H1 (cell line): Measurements from ENCODE around the gene AGR3. TPM values are rescaled to one million over a fixed set of nuclear protein-coding genes. Genes with fewer than 3 reads are reported as not detected.

Experiments used
- CTCF ChIA-PET: fragments of 300-600 bp; sonication (Branson Sonifier 250); formaldehyde crosslinking; loops from one replicate; lab custom pipeline; 2021; ENCODE audit not compliant: partially characterized antibody; lab: Charles Lee
- POLR2A ChIA-PET: fragments of 300-600 bp; sonication (Branson Sonifier 250); formaldehyde crosslinking; loops from one replicate; lab custom pipeline; 2021; ENCODE audit warnings: inconsistent platforms; ENCODE audit not compliant: partially characterized antibody; lab: Charles Lee
- DNase-seq, 2 experiments: peaks; one replicate each; pipeline versions ENCODE4 v3.0.0 to v3.0.0-alpha.2; 2010 to 2022; ENCODE audit warnings: low spot score in 2 of 2, low read depth in 1 of 2, mixed read lengths in 1 of 2
- FAIRE-seq: peaks from 2 replicates; lab custom pipeline; 2011; peaks lifted over from hg19 to GRCh38; lab: Jason Lieb, UNC
- H2AFZ ChIP-seq: 2 replicates; pipeline ENCODE4 v1.8.1; 2012; ENCODE audit warnings: low read length, inconsistent platforms
- H2AK5ac ChIP-seq: 2 replicates; pipeline ENCODE4 v1.6.1; 2013; ENCODE audit warnings: low read depth, low read length
- H2BK120ac ChIP-seq: replicated peaks from 2 replicates; pipeline ENCODE3; 2013; ENCODE audit warnings: low read depth, low read length, inconsistent platforms
- H2BK12ac ChIP-seq: 2 replicates; pipeline ENCODE4 v1.6.1; 2013; ENCODE audit warnings: low read depth, low read length
- H2BK15ac ChIP-seq: 2 replicates; pipeline ENCODE4 v1.6.1; 2013; ENCODE audit warnings: low read length
- H2BK20ac ChIP-seq: 2 replicates; pipeline ENCODE4 v1.6.1; 2013; ENCODE audit warnings: low read length
- H2BK5ac ChIP-seq: 2 replicates; pipeline ENCODE4 v1.6.1; 2013; ENCODE audit warnings: low read depth, low read length
- H3K14ac ChIP-seq: 2 replicates; pipeline ENCODE4 v1.6.1; 2013; ENCODE audit warnings: inconsistent platforms; ENCODE audit not compliant: insufficient read length
- H3K18ac ChIP-seq: 2 replicates; pipeline ENCODE4 v1.6.1; 2013; ENCODE audit warnings: low read length; ENCODE audit errors: extremely low read depth
- H3K23ac ChIP-seq: 2 replicates; pipeline ENCODE4 v1.6.1; 2013; ENCODE audit warnings: inconsistent platforms; ENCODE audit not compliant: insufficient read length
- H3K23me2 ChIP-seq: 2 replicates; pipeline ENCODE4 v1.6.1; 2013; ENCODE audit warnings: low read depth, low read length
- H3K27ac ChIP-seq: 2 replicates; pipeline ENCODE4 v1.6.1; 2011; ENCODE audit warnings: low read depth, low read length, inconsistent platforms
- H3K27me3 ChIP-seq, 4 experiments: replicated peaks in 1 of 4; 1 replicate in 1 of 4; 2 replicates in 3 of 4; pipeline versions ENCODE4 v1.6.1 to v1.8.1; 2011 to 2013; ENCODE audit warnings: low read length in 3 of 4, mild to moderate bottlenecking in 3 of 4, inconsistent platforms in 2 of 4, mixed read lengths in 2 of 4, moderate library complexity in 1 of 4; ENCODE audit not compliant: control insufficient read depth in 3 of 4, insufficient read depth in 3 of 4; ENCODE audit errors: extremely low read depth in 1 of 4
- H3K36me3 ChIP-seq, 4 experiments: 2 replicates each; pipeline versions ENCODE4 v1.6.1 to v1.8.1; 2011 to 2013; ENCODE audit warnings: mild to moderate bottlenecking in 4 of 4, low read length in 3 of 4, moderate library complexity in 2 of 4, control low read depth in 1 of 4, inconsistent platforms in 1 of 4; ENCODE audit not compliant: insufficient read depth in 4 of 4, control insufficient read depth in 2 of 4
- H3K4ac ChIP-seq: replicated peaks from 2 replicates; pipeline ENCODE3; 2013; ENCODE audit warnings: low read length, low read depth, mixed read lengths, inconsistent platforms; ENCODE audit not compliant: insufficient read length
- H3K4me1 ChIP-seq, 4 experiments: replicated peaks in 1 of 4; 1 replicate in 1 of 4; 2 replicates in 3 of 4; pipeline versions ENCODE4 v1.6.1 to v1.8.1; 2011 to 2013; ENCODE audit warnings: low read length in 3 of 4, inconsistent platforms in 2 of 4, mixed read lengths in 1 of 4; ENCODE audit not compliant: insufficient read depth in 4 of 4, control insufficient read depth in 3 of 4
- H3K4me2 ChIP-seq, 2 experiments: 2 replicates each; pipeline versions ENCODE4 v1.6.1 to v1.8.1; 2011 to 2013; ENCODE audit warnings: low read depth in 2 of 2, low read length in 2 of 2, control low read depth in 1 of 2, inconsistent platforms in 1 of 2, mild to moderate bottlenecking in 1 of 2; ENCODE audit not compliant: insufficient read depth in 1 of 2
- H3K4me3 ChIP-seq, 4 experiments: fragments of 200-600, 300-600 bp in 1 of 4; sonication (generic), shearing (Covaris generic), sonication (Bioruptor Twin) in 1 of 4; 2 replicates each; pipeline versions ENCODE4 v1.5.1 to v1.8.1; 2011 to 2016; ENCODE audit warnings: low read length in 4 of 4, low read depth in 3 of 4, control low read depth in 2 of 4, inconsistent platforms in 2 of 4, mild to moderate bottlenecking in 2 of 4, mixed read lengths in 1 of 4, moderate library complexity in 1 of 4; ENCODE audit not compliant: insufficient read depth in 2 of 4; ENCODE audit errors: extremely low read depth in 1 of 4
- H3K56ac ChIP-seq: replicated peaks from 2 replicates; pipeline ENCODE3; 2013; ENCODE audit warnings: low read depth, mild to moderate bottlenecking, mixed read lengths, low read length, inconsistent platforms; ENCODE audit not compliant: insufficient read length
- H3K79me1 ChIP-seq: 2 replicates; pipeline ENCODE4 v1.6.1; 2013; ENCODE audit warnings: low read depth, low read length, control low read depth
- H3K79me2 ChIP-seq, 2 experiments: 2 replicates each; pipeline versions ENCODE4 v1.6.1 to v1.8.1; 2012 to 2013; ENCODE audit warnings: low read length in 2 of 2, mild to moderate bottlenecking in 2 of 2, inconsistent platforms in 1 of 2; ENCODE audit not compliant: insufficient read depth in 2 of 2, control insufficient read depth in 1 of 2
- H3K9ac ChIP-seq, 4 experiments: replicated peaks in 1 of 4; 1 replicate in 1 of 4; 2 replicates in 3 of 4; pipeline versions ENCODE4 v1.6.1 to v1.8.1; 2011 to 2013; ENCODE audit warnings: low read depth in 3 of 4, low read length in 3 of 4, control low read depth in 2 of 4, mild to moderate bottlenecking in 2 of 4, moderate library complexity in 2 of 4, inconsistent platforms in 1 of 4; ENCODE audit errors: extremely low read depth in 1 of 4
- H3K9me3 ChIP-seq, 2 experiments: 2 replicates each; pipeline versions ENCODE4 v1.6.1 to v1.8.1; 2012 to 2013; ENCODE audit warnings: mild to moderate bottlenecking in 2 of 2, moderate library complexity in 2 of 2, control low read depth in 1 of 2, inconsistent platforms in 1 of 2, low read depth in 1 of 2, low read length in 1 of 2, mixed read lengths in 1 of 2; ENCODE audit not compliant: insufficient read depth in 2 of 2
- H4K20me1 ChIP-seq, 2 experiments: replicated peaks in 1 of 2; 2 replicates each; pipeline versions ENCODE3 to v1.8.1; 2011 to 2013; ENCODE audit warnings: inconsistent platforms in 2 of 2, low read length in 2 of 2, mild to moderate bottlenecking in 1 of 2; ENCODE audit not compliant: insufficient read depth in 2 of 2, control insufficient read depth in 1 of 2
- H4K5ac ChIP-seq: 2 replicates; pipeline ENCODE4 v1.6.1; 2013; ENCODE audit warnings: low read length, low read depth, mixed read lengths, inconsistent platforms; ENCODE audit not compliant: insufficient read length
- H4K8ac ChIP-seq: 2 replicates; pipeline ENCODE4 v1.8.0; 2013; ENCODE audit warnings: mild to moderate bottlenecking, moderate library complexity, low read length, inconsistent platforms; ENCODE audit not compliant: insufficient read depth; ENCODE audit errors: extremely low read depth
- H4K91ac ChIP-seq: replicated peaks from 2 replicates; pipeline ENCODE3; 2013; ENCODE audit warnings: low read length, mixed read lengths, inconsistent platforms; ENCODE audit not compliant: insufficient read length
- FOSL1 ChIP-seq: IDR thresholded peaks from 2 replicates; pipeline ENCODE4 v1.6.1; 2011; ENCODE audit warnings: mild to moderate bottlenecking, low read depth, low read length, moderate library complexity; ENCODE audit not compliant: insufficient read depth
- GTF2F1 ChIP-seq: IDR thresholded peaks from 2 replicates; pipeline ENCODE4 v1.6.1; 2012; ENCODE audit warnings: low read depth, low read length, improper control_type of control experiment, borderline replicate concordance
- JUND ChIP-seq: IDR thresholded peaks from 2 replicates; pipeline ENCODE4 v1.6.1; 2011; ENCODE audit warnings: mild to moderate bottlenecking, improper control_type of control experiment, low read length
- RBBP5 ChIP-seq: IDR thresholded peaks from 2 replicates; pipeline ENCODE4 v1.7.1; 2012; ENCODE audit warnings: low read depth, mild to moderate bottlenecking, inconsistent platforms, low read length, moderate library complexity, borderline replicate concordance
- SIRT6 ChIP-seq: IDR thresholded peaks from one replicate; pipeline ENCODE4 v1.7.1; 2012; ENCODE audit warnings: low read length, inconsistent platforms
- SP1 ChIP-seq: IDR thresholded peaks from 2 replicates; pipeline ENCODE4 v1.6.1; 2011; ENCODE audit warnings: low read depth, low read length
- TBP ChIP-seq: IDR thresholded peaks from 2 replicates; pipeline ENCODE4 v1.6.1; 2011; ENCODE audit warnings: low read depth, low read length, improper control_type of control experiment
- WGBS, 2 experiments: shearing (Covaris generic) in 1 of 2; methylation state at CpG; one replicate each; pipeline versions ENCODE4 v1.1.6 to v1.1.7; 2013 to 2015; ENCODE audit warnings: low lambda C conversion rate in 2 of 2, mixed read lengths in 2 of 2, inconsistent platforms in 1 of 2, low coverage in 1 of 2, missing lambda C conversion rate in 1 of 2; ENCODE audit not compliant: insufficient replicate concordance in 2 of 2, insufficient coverage in 1 of 2, insufficient read length in 1 of 2; ENCODE audit errors: extremely low coverage in 1 of 2, missing lambda C conversion rate in 1 of 2; 5-methylcytosine and 5-hydroxymethylcytosine counted together
- polyA plus RNA-seq, 7 experiments: library from polyadenylated mRNA; depleted of rRNA in 3 of 7; stranded (reverse) in 5 of 7; unstranded in 2 of 7; fragments of >200 nt in 5 of 7; fragments of 200-250 nt in 2 of 7; gene quantifications; 1 replicate in 5 of 7; 2 replicates in 1 of 7; 4 replicates in 1 of 7; pipeline versions ENCODE4 v1.2.1 to v1.2.3, GENCODE V29; 2011 to 2013; ENCODE audit warnings: missing spikeins in 2 of 7, mixed read lengths in 2 of 7
- total RNA-seq: library from RNA; stranded (reverse); fragmentation: NEBNext Ultra II Directional; extraction: Animal tissue kit (Norgen Biotek cat#: 25700); gene quantifications from 2 replicates; pipeline ENCODE4 v1.2.1, GENCODE V29; 2021

Gene AGR3
- total and polyA plus RNA-seq, 2 of the 8 experiments (the other 6 are each of a cell fraction or from before 2014, with no cell fraction given) = not detected

- CTCF ChIA-PET = interaction anchor here (0.9 to 1.0 kb wide), 2 partner anchors 14 to 15 kb away, joined by 3 read pairs; no protein-coding TSS in a partner anchor
- no peak overlapping the region for H2BK15ac ChIP-seq
- H4K8ac ChIP-seq = no peak overlapping the region
- no peak overlapping the region for H3K14ac ChIP-seq
- no peak overlapping the region for H3K18ac ChIP-seq
- no peaks in the 10 kb centered on the region for H3K79me1 ChIP-seq
- H4K20me1 ChIP-seq = no peaks in the 10 kb centered on the region
- no peaks in the 10 kb centered on the region for H3K79me2 ChIP-seq
- H3K9ac ChIP-seq = no peak overlapping the region
- POLR2A ChIA-PET = no interaction called here
- no peak overlapping the region for H3K27ac ChIP-seq
- no peak overlapping the region for H3K4ac ChIP-seq
- no peaks in the 10 kb centered on the region for H3K36me3 ChIP-seq
- no peaks in the 10 kb centered on the region for H3K27me3 ChIP-seq
- no peaks in the 10 kb centered on the region for H3K9me3 ChIP-seq
- WGBS, 2 experiments = 98% methylated on average over 4 of the region's 4 CpGs; no CpG with 5 or more reads in 1 of the 2 experiments
- H3K23ac ChIP-seq = no peak overlapping the region
- H3K56ac ChIP-seq = no peak overlapping the region
- no peak overlapping the region for H2BK5ac ChIP-seq
- H2BK20ac ChIP-seq = no peak overlapping the region
- H2AFZ ChIP-seq = no peak overlapping the region
- no peak for DNase-seq
- FAIRE-seq = no peak
- peaks cover 0 to 8% (median 0%) of the 10 kb centered on the region in 4 experiments; a peak in 1 of 7 replicates for H3K4me1 ChIP-seq
- TF ChIP-seq TBP (no peak), FOSL1 (no peak), JUND (no peak), GTF2F1 (no peak), RBBP5 (no peak), SIRT6 (no peak), SP1 (no peak)
- no peak overlapping the region for H3K4me3 ChIP-seq
- H4K5ac ChIP-seq = no peak overlapping the region
- no peaks in the 10 kb centered on the region for H3K23me2 ChIP-seq
- H2AK5ac ChIP-seq = no peak overlapping the region
- no peak overlapping the region for H2BK12ac ChIP-seq
- H2BK120ac ChIP-seq = no peak overlapping the region
- no peak overlapping the region for H4K91ac ChIP-seq
- no peak overlapping the region for H3K4me2 ChIP-seq
These were observed 30.8 kb upstream of the AGR3 start for GRCh38 chr7:16912540-16912939.
